BLaER1 (cell line): ENCODE measurements around the gene RFX3.

Experiments
- H3K27ac ChIP-seq: shearing (Covaris generic); formaldehyde crosslinking; 2 replicates; pipeline ENCODE4 v1.8.1; 2022
- H3K27me3 ChIP-seq: shearing (Covaris generic); formaldehyde crosslinking; 2 replicates; pipeline ENCODE4 v1.8.1; 2022
- H3K36me3 ChIP-seq: shearing (Covaris generic); formaldehyde crosslinking; 2 replicates; pipeline ENCODE4 v1.8.1; 2022
- H3K4me1 ChIP-seq: shearing (Covaris generic); formaldehyde crosslinking; 2 replicates; pipeline ENCODE4 v1.8.1; 2022
- H3K4me2 ChIP-seq: shearing (Covaris generic); formaldehyde crosslinking; 2 replicates; pipeline ENCODE4 v1.8.1; 2022
- H3K4me3 ChIP-seq: shearing (Covaris generic); formaldehyde crosslinking; 2 replicates; pipeline ENCODE4 v1.8.1; 2022
- H3K9ac ChIP-seq: shearing (Covaris generic); formaldehyde crosslinking; 2 replicates; pipeline ENCODE4 v1.8.1; 2022
- H3K9me3 ChIP-seq: shearing (Covaris generic); formaldehyde crosslinking; 2 replicates; pipeline ENCODE4 v1.8.1; 2022
- H4K20me1 ChIP-seq: shearing (Covaris generic); formaldehyde crosslinking; 2 replicates; pipeline ENCODE4 v1.8.1; 2022
- Cebpa-rat ChIP-seq: shearing (Covaris generic); IDR thresholded peaks from 2 replicates; pipeline ENCODE4 v1.8.1; 2022

The RFX3 gene

GRCh38 chr9:3371842-3372241 lies 154.0 kb downstream of the RFX3 start:
- no peaks in the 10 kb centered on the region; the same call in 1 of the 2 replicates for H4K20me1 ChIP-seq
- H3K4me1 ChIP-seq = no peaks in the 10 kb centered on the region
- H3K9me3 ChIP-seq = no peaks in the 10 kb centered on the region
- no peak overlapping the region for H3K27ac ChIP-seq
- no peak overlapping the region for H3K4me3 ChIP-seq
- 0 out of 2 replicates have a peak, but pooled peaks cover 7% of the 10 kb centered on the region for H3K36me3 ChIP-seq
- H3K27me3 ChIP-seq = no peaks in the 10 kb centered on the region
- H3K9ac ChIP-seq = no peak overlapping the region
- no peak overlapping the region for H3K4me2 ChIP-seq
- TF ChIP-seq Cebpa-rat = no peak

- no peak overlapping the region for H3K27ac ChIP-seq
- TF ChIP-seq Cebpa-rat = no peak
- H3K4me3 ChIP-seq = no peak overlapping the region
- H3K9me3 ChIP-seq = no peaks in the 10 kb centered on the region
- peaks cover 4% of the 10 kb centered on the region; the same call in 1 of the 2 replicates for H4K20me1 ChIP-seq
- 0 out of 2 replicates have a peak, but pooled peaks cover 7% of the 10 kb centered on the region for H3K36me3 ChIP-seq
- no peaks in the 10 kb centered on the region for H3K4me1 ChIP-seq
- no peak overlapping the region for H3K4me2 ChIP-seq
- no peak overlapping the region for H3K9ac ChIP-seq
- H3K27me3 ChIP-seq = no peaks in the 10 kb centered on the region
These were observed 155.1 kb downstream of the RFX3 start for GRCh38 chr9:3370715-3371114.

GRCh38 chr9:3367185-3367584 lies 158.6 kb downstream of the RFX3 start:
- Histone ChIP-seq H3K27ac (no peak overlapping the region), H3K4me3 (no peak overlapping the region), H4K20me1 (peaks cover 6% of the 10 kb centered on the region; the same call in 1 of the 2 replicates), H3K9me3 (no peaks in the 10 kb centered on the region), H3K4me1 (no peaks in the 10 kb centered on the region), H3K27me3 (no peaks in the 10 kb centered on the region), H3K9ac (no peak overlapping the region), H3K4me2 (no peak overlapping the region), H3K36me3 (0 out of 2 replicates have a peak, but pooled peaks cover 7% of the 10 kb centered on the region)
- no peak for TF ChIP-seq Cebpa-rat

- Histone ChIP-seq H3K27ac (no peak overlapping the region), H4K20me1 (peaks cover 6% of the 10 kb centered on the region; the same call in 1 of the 2 replicates), H3K9me3 (no peaks in the 10 kb centered on the region), H3K36me3 (no peaks in the 10 kb centered on the region), H3K4me3 (no peak overlapping the region), H3K4me1 (no peaks in the 10 kb centered on the region), H3K27me3 (no peaks in the 10 kb centered on the region), H3K9ac (no peak overlapping the region), H3K4me2 (no peak overlapping the region)
- TF ChIP-seq Cebpa-rat = no peak
These were observed 164.0 kb downstream of the RFX3 start for GRCh38 chr9:3361689-3362392.

GRCh38 chr9:3361116-3361515 lies 164.7 kb downstream of the RFX3 start:
- Histone ChIP-seq H3K9me3 (no peaks in the 10 kb centered on the region), H3K4me2 (no peak overlapping the region), H3K27ac (no peak overlapping the region), H3K36me3 (no peaks in the 10 kb centered on the region), H3K4me1 (no peaks in the 10 kb centered on the region), H4K20me1 (peaks cover 6% of the 10 kb centered on the region; the same call in 1 of the 2 replicates), H3K9ac (no peak overlapping the region), H3K27me3 (no peaks in the 10 kb centered on the region), H3K4me3 (no peak overlapping the region)
- no peak for TF ChIP-seq Cebpa-rat

- no peaks in the 10 kb centered on the region for H3K36me3 ChIP-seq
- no peaks in the 10 kb centered on the region; the same call in 1 of the 2 replicates for H4K20me1 ChIP-seq
- H3K27ac ChIP-seq = no peak overlapping the region
- no peaks in the 10 kb centered on the region for H3K27me3 ChIP-seq
- TF ChIP-seq Cebpa-rat = no peak
- no peak overlapping the region for H3K4me2 ChIP-seq
- H3K9me3 ChIP-seq = no peaks in the 10 kb centered on the region
- H3K4me1 ChIP-seq = no peaks in the 10 kb centered on the region
- no peak overlapping the region for H3K9ac ChIP-seq
- H3K4me3 ChIP-seq = no peak overlapping the region
These were observed 165.6 kb downstream of the RFX3 start for GRCh38 chr9:3360245-3360644.

GRCh38 chr9:3359778-3360177 lies 166.0 kb downstream of the RFX3 start:
- Histone ChIP-seq H4K20me1 (no peaks in the 10 kb centered on the region; the same call in 1 of the 2 replicates), H3K36me3 (no peaks in the 10 kb centered on the region), H3K27me3 (no peaks in the 10 kb centered on the region), H3K9me3 (no peaks in the 10 kb centered on the region), H3K9ac (no peak overlapping the region), H3K4me1 (no peaks in the 10 kb centered on the region), H3K27ac (no peak overlapping the region), H3K4me3 (no peak overlapping the region), H3K4me2 (no peak overlapping the region)
- TF ChIP-seq Cebpa-rat = no peak

- no peaks in the 10 kb centered on the region for H3K36me3 ChIP-seq
- H3K4me1 ChIP-seq = no peaks in the 10 kb centered on the region
- H3K4me3 ChIP-seq = no peak overlapping the region
- no peak overlapping the region for H3K27ac ChIP-seq
- no peaks in the 10 kb centered on the region; the same call in 1 of the 2 replicates for H4K20me1 ChIP-seq
- no peak for TF ChIP-seq Cebpa-rat
- no peak overlapping the region; the same call in 1 of the 2 replicates for H3K4me2 ChIP-seq
- peaks cover 1% of the 10 kb centered on the region; the same call in 1 of the 2 replicates for H3K9me3 ChIP-seq
- H3K9ac ChIP-seq = no peak overlapping the region
- H3K27me3 ChIP-seq = no peaks in the 10 kb centered on the region
These were observed 166.6 kb downstream of the RFX3 start for GRCh38 chr9:3359048-3359692.

GRCh38 chr9:3348169-3348568 lies 177.6 kb downstream of the RFX3 start:
- no peaks in the 10 kb centered on the region for H4K20me1 ChIP-seq
- no peaks in the 10 kb centered on the region for H3K4me1 ChIP-seq
- TF ChIP-seq Cebpa-rat = no peak
- H3K9me3 ChIP-seq = 0 out of 2 replicates have a peak, but pooled peaks cover 3% of the 10 kb centered on the region
- no peak overlapping the region for H3K4me3 ChIP-seq
- H3K27me3 ChIP-seq = no peaks in the 10 kb centered on the region
- no peak overlapping the region for H3K9ac ChIP-seq
- 0 out of 2 replicates have a peak, but pooled peaks cover 4% of the 10 kb centered on the region for H3K36me3 ChIP-seq
- no peak overlapping the region for H3K27ac ChIP-seq
- H3K4me2 ChIP-seq = no peak overlapping the region

- no peaks in the 10 kb centered on the region for H3K9me3 ChIP-seq
- H3K27ac ChIP-seq = no peak overlapping the region
- no peak overlapping the region for H3K9ac ChIP-seq
- H3K27me3 ChIP-seq = no peaks in the 10 kb centered on the region
- H3K4me1 ChIP-seq = no peaks in the 10 kb centered on the region
- TF ChIP-seq Cebpa-rat = no peak
- no peak overlapping the region for H3K4me3 ChIP-seq
- H3K4me2 ChIP-seq = no peak overlapping the region
- no peaks in the 10 kb centered on the region for H3K36me3 ChIP-seq
- H4K20me1 ChIP-seq = no peaks in the 10 kb centered on the region
These were observed 179.3 kb downstream of the RFX3 start for GRCh38 chr9:3346549-3346948.
